ENCODE measurements around the gene PIAS1.
A peak's percentile ranks its signal among the peaks of the same experiment; 100 is the strongest.
"Not testable (repeated sequence)": the region's sequence is repeated elsewhere in the genome, so short reads cannot be mapped to it uniquely, and the experiment has no call there.

The PIAS1 gene

DNA sequence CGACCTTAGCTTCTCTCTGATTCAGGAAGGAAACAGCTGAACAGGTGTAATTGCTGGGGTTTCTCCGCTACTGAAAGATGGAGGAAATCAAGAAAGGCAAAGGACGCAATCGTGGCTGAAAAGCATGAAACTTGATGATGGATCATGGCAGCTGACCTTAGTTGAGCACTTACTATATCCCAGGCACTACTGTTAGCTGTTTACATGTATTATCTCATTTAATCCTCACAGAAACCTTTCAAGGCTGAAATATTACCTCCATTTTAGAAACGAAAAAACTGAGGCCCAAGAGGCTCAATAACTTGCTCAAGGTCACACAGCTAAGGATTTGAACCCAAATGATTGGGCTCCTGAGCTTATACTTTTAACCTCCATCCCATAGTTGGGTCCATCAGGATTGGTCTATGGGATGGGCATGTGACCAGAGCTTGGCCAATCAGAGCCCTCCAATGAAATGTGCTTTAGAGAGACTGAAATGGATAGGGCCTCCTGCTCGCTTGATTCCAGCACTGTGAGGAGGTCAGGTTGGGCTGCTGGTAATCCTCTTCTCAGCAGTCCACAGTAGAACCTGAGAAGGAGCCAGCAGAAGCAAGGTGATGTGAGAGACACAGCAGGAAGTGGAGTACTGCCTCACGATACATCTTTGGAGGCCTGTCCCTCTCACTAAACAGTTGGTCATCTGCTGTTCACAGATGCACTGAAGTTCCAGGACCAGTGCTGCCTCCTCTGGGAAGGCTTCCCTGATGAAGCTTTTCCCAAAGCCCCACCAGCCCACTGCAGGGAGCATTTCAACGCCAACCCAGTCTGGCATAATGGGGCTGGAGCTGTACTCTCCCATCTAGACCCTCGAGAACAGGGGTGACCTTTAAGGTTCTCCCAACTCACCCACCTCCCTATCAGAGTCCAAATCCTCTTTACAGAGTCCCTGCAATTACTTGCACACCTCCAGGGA is 165.0 kb downstream of the PIAS1 start:
- no peak for DNase-seq (ENCODE audit: low spot score)

DNA sequence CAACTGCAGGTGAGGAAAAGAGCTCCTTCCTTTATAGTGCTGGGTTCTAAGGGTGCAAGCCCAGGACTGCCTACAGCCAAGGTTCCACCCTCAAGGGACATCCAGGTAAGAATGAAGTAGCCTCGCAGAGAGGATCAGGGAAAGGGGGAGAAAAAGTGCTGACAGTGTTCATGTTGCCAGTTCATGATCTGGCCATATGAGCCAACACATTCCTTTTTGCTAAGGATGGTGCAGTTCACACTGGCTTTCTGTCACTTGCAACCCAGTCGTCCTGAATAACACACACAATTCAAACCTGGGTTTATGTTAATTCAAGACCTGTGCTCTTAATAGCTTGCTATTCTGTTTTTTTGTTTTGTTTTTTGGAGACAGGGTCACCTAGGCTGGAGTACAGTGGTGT is 166.4 kb downstream of the PIAS1 start:
- no peak for DNase-seq (ENCODE audit: low spot score)

DNA sequence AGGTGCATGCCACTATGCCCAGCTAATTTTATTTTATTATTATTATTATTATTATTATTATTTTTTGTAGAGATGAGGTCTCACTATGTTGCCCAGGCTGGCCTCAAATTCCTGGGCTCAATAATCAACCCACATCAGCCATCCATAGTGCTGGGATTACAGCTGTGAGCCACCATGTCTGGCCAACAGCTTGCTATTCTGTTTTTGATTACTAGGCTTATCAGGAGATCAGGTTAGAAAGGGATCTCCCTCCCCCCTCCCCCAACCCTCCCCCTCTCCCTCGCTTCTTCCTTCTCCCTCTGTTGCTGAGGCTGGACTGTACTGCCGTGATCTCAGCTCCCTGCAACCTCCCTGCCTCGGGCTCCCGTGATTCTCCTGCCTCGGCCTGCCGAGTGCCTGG is 166.9 kb downstream of the PIAS1 start:
- DNase-seq (ENCODE audit: low spot score) = no peak

GRCh38 chr15:68221530-68222431 is 167.7 kb downstream of the PIAS1 start:
- not testable (repeated sequence) for DNase-seq (ENCODE audit: low spot score)

DNA sequence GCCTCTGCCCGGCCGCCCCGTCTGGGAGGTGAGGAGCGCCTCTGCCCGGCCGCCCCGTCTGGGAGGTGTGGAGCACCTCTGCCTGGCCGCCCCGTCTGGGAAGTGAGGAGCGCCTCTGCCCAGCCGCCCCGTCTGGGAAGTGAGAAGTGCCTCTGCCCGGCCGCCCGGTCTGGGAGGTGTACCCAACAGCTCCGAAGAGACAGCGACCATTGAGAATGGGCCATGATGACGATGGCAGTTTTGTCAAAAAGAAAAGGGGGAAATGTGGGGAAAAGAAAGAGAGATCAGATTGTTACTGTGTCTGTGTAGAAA is 168.3 kb downstream of the PIAS1 start:
- DNase-seq (ENCODE audit: low spot score) = not testable (repeated sequence)

GRCh38 chr15:68223171-68223570 is 169.1 kb downstream of the PIAS1 start:
- no peak for DNase-seq (ENCODE audit: low spot score)

DNA sequence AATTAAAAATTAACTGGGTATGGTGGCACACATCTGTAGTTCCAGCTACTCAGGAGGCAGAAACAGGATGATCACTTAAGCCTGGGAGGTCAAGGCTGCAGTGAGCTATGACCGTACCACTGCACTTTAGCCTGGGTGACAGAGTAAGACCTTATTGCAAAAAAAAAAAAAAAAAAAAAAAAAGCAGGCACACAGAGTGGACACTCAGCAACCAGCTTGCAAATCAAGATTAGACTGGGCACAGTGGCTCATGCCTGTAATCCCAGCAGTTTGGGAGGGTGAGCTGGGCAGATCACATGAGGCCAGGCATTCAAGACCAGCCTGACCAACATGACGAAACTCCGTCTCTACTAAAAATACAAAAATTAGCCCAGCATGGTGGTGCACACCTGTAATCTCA is 170.0 kb downstream of the PIAS1 start:
- no peak for DNase-seq (ENCODE audit: low spot score)

DNA sequence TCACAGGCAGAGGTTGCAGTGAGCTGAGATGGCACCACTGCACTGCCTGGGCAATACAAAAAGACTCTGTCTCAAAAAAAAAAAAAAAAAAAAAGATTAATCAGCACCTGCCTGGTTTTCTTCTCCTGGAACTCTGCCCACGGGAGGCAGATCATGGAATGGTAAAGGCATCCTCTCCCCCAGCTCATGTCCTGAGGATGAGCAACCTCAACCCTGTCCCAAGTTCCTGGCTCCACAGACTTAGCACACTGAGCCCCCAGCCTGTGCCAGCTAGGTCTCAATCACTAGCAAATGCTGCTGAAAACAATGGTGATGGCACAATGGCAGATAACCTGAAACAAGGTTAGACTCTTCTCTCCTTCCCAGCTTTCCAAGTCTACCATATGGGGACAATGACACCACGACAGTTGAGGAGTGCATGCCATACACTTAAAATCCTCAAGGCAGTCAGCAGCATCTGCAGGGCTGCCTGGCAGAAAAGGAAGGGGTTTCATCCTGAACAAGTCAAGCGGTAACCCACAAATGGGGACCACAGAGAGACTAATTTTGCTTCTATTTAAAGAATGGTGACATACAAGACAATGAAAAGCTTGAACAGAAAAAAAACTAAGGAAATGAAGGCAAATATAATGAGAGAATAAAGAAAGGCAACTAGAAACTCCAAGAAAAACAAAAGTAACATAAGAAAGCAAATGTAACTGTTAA is 170.6 kb downstream of the PIAS1 start:
- DNase-seq (ENCODE audit: low spot score) = no peak

- DNase-seq (ENCODE audit: low spot score) = not testable (repeated sequence)
These were observed 171.3 kb downstream of the PIAS1 start for GRCh38 chr15:68225442-68225841.

GRCh38 chr15:68227643-68228142 is 173.6 kb downstream of the PIAS1 start:
- DNase-seq (ENCODE audit: low spot score) = no peak

- no peak for DNase-seq (ENCODE audit: low spot score)
These were observed 174.2 kb downstream of the PIAS1 start for GRCh38 chr15:68228143-68228970.

DNA sequence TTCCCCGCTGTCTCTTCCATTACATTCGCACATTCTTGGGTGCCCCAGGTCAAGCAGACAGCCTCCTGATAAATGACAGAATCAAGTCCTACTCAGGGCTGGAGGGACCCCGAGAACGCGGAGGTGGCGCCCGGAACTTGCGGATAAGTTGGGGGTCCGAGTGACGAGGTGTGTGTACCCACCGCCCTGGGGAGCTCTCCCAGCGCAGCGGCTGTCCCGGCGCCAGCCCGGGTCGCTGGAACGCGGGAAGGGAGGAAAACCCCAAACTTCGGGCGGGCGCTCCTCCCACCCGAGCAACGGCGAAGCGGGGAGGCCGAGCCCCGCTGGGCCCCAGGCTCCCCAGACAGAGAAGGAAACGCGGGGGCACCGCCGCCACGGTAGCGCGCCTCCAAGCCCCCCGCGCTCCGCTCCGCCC is 174.9 kb downstream of the PIAS1 start:
- DNase-seq (ENCODE audit: low spot score) = peak; percentile 39

- peak; percentile 99 for DNase-seq (ENCODE audit: low spot score)
These were observed 175.5 kb downstream of the PIAS1 start, which contains the start of gene CLN6 for GRCh38 chr15:68229386-68230156. Gene CLN6, minus strand, starts transcription at chr15:68229728. Its CDS starts 144 bp downstream, at chr15:68229584.

DNA sequence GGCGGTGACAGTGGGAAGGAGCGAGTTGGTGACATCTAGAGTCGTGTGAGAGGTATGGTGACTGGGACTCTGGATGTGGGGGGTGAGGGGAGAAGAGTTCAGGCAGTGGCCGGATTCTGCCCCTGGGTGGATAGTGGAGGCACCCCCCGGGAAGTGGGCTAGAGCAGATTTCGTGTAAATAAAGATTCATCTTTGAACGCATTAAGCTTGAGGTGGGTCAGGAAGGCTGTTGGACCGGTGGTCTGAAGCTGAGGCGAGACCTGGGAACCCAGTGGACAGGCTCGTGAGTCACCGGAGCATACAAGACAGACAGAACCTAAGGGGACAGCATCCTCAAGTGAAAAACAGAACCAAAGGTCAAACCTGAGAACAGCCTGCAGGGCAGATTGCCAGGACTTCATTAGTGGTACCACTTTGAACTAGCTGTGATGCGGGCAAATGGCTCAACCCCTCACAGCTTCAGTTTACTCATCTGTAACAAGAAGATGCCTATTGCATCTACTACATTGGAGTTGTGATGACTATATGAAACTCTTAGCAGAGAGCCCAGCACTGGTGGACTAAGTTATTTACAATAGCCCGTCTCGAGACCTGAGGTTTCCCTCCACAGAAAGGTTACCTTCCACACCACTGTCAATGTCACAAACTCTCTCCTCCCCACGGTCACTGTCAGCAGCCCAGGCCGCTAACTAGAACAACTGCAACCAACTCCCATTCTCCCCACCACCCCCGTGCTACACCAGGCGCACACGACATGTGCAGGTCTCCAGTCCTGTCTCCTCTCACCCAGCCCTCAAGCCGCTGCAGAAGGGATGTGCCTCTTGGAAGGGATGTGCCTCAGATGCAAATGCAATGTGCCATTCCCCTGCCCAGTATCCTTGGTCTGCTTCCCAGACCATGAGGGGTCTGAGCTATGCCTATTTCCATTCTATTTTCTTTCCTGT is 176.3 kb downstream of the PIAS1 start:
- DNase-seq (ENCODE audit: low spot score) = no peak

- DNase-seq (ENCODE audit: low spot score) = no peak
These were observed 177.1 kb downstream of the PIAS1 start for GRCh38 chr15:68231102-68231818.

DNA sequence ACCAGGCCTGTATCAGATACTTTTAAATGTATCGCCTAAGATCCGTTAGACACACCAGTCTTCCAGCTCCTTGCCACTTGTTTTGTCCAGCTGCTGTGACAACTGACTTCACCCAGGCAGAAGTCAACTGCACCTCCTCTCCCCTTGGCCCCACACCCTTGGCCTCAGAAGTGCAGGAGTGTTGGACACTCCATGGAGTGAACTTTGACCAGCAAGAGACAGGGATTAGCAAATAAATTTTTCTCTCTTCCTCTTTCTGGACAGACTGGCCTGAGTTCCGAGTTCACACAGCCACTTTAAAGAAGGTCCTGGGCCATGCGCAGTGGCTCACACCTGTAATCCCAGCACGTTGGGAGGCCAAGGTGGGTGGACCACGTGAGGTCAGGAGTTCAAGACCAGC is 178.3 kb downstream of the PIAS1 start:
- DNase-seq (ENCODE audit: low spot score) = no peak

DNA sequence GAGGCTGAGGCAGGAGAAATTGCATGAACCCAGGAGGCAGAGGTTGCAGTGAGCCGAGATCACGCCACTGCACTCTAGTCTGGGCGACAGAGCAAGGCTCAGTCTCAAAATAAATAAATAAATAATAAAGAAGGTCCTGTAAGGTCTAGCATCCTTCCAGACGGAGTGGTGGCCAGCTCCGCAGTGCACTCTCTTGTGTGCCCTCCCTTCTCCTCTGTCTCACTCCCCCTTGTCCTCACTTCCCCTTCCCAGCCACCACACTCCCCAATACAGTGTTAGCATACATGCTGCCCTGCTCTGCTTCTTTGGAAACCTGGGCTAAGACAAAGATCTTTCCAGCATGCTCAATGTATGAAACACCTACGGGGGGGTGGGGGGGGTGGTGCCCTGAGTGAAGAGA is 178.8 kb downstream of the PIAS1 start:
- no peak for DNase-seq (ENCODE audit: low spot score)

DNA sequence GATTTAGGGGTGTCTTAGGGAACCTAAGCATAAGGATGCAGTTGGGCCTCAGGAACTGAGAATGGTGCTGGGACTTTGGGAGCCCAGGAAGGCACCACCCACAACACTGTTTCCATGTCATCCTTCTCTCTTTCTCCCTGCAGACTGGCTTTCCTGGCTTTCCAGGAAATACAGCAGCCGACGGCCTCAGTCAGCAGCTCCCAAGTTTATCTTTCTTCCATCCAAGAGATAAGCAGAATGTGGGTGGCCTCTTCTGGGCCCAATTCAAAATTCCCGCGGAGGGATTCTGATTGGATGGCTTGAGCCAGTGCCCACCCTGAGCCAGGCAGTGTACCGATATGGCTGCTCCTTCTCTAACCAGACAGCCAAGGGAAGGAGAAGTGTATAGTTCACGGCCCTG is 179.9 kb downstream of the PIAS1 start:
- DNase-seq (ENCODE audit: low spot score) = no peak

Measured in AG20443 (cell line).